K562 (cell line): ENCODE data around the gene IFI16. TPM values are rescaled to one million over a fixed set of nuclear protein-coding genes. Genes with fewer than 3 reads are reported as not detected.

Experiments used
- ATAC-seq: fragments of 200-7000 bp; cut with Tn5 transposase; 3 replicates; pipeline ENCODE4 v1.9.1; 2020; ENCODE audit warnings: moderate library complexity
- BruUV-seq: library from RNA; stranded (reverse); fragments of 400-500 nt; replicated peaks from 2 replicates; lab custom pipeline; 2021; lab: Mats Ljungman, UMichigan
- CTCF ChIA-PET: fragments of 300-600 bp; formaldehyde crosslinking; extraction: SDS; loops from one replicate; lab custom pipeline; 2021; ENCODE audit warnings: low intra/inter-chr PET ratio; lab: Yijun Ruan, JAX
- POLR2A ChIA-PET: fragments of 300-600, 350-650 bp; sonication (Branson Sonifier 250); formaldehyde crosslinking; extraction: SDS; loops from one replicate; lab custom pipeline; 2021; ENCODE audit warnings: antibody characterized with exemption, inconsistent platforms; lab: Yijun Ruan, JAX
- DNase-seq, 4 experiments: peaks; one replicate each; pipeline versions ENCODE4 v3.0.0 to v3.0.0-alpha.2; 2011 to 2018; ENCODE audit warnings: low spot score in 3 of 4, mixed read lengths in 3 of 4; ENCODE audit errors: extremely low read depth in 1 of 4
- FAIRE-seq: peaks from 2 replicates; lab custom pipeline; 2011; peaks lifted over from hg19 to GRCh38; lab: Jason Lieb, UNC
- H2AFZ ChIP-seq: 2 replicates; pipeline ENCODE4 v1.6.0; 2011; ENCODE audit warnings: low read depth, low read length, control low read depth, inconsistent platforms
- H3K27ac ChIP-seq: fragments of 200-600 bp; 3 replicates; pipeline ENCODE4 v1.8.0; 2011; ENCODE audit warnings: low read depth, mild to moderate bottlenecking, control low read depth, inconsistent platforms, low read length, moderate library complexity, mixed read lengths; ENCODE audit errors: extremely low read depth
- H3K27me3 ChIP-seq, 2 experiments: fragments of 300-600 bp in 1 of 2; 2 replicates in 1 of 2; 3 replicates in 1 of 2; pipeline versions ENCODE4 v1.6.0 to v1.8.0; 2011; ENCODE audit warnings: inconsistent platforms in 2 of 2, low read length in 2 of 2, mild to moderate bottlenecking in 1 of 2, mixed read lengths in 1 of 2, moderate library complexity in 1 of 2; ENCODE audit not compliant: control insufficient read depth in 2 of 2, insufficient read depth in 2 of 2
- H3K36me3 ChIP-seq: fragments of 300-600 bp; 3 replicates; pipeline ENCODE4 v1.8.0; 2011; ENCODE audit warnings: mild to moderate bottlenecking, low read length, inconsistent platforms; ENCODE audit not compliant: control insufficient read depth, insufficient read depth
- H3K4me1 ChIP-seq, 2 experiments: fragments of 200-600 bp in 1 of 2; replicated peaks in 1 of 2; 2 replicates in 1 of 2; 3 replicates in 1 of 2; pipeline versions ENCODE4 v1.5.1 to v1.8.0; 2011; ENCODE audit warnings: inconsistent platforms in 2 of 2, low read length in 2 of 2, mild to moderate bottlenecking in 1 of 2, mixed read lengths in 1 of 2, moderate library complexity in 1 of 2; ENCODE audit not compliant: control insufficient read depth in 2 of 2, insufficient read depth in 2 of 2
- H3K4me2 ChIP-seq: 2 replicates; pipeline ENCODE4 v1.6.1; 2011; ENCODE audit warnings: low read length, control low read depth, inconsistent platforms, mixed read lengths; ENCODE audit not compliant: insufficient read depth
- H3K4me3 ChIP-seq: fragments of 200-600 bp; sonication (generic), shearing (Covaris generic); 2 replicates; pipeline ENCODE4 v1.5.1; 2016; ENCODE audit warnings: control low read depth, inconsistent platforms
- H3K79me2 ChIP-seq: fragments of 200-600 bp; 3 replicates; pipeline ENCODE4 v1.8.0; 2011; ENCODE audit warnings: low read length, inconsistent platforms; ENCODE audit not compliant: control insufficient read depth, insufficient read depth
- H3K9ac ChIP-seq, 2 experiments: 2 replicates each; pipeline versions ENCODE4 v1.6.0 to v1.6.1; 2011; ENCODE audit warnings: low read depth in 2 of 2, low read length in 2 of 2, control low read depth in 1 of 2, inconsistent platforms in 1 of 2, mild to moderate bottlenecking in 1 of 2, mixed read lengths in 1 of 2; ENCODE audit not compliant: insufficient read depth in 1 of 2
- H3K9me1 ChIP-seq: one replicate; pipeline ENCODE4 v1.6.0; 2011; ENCODE audit warnings: inconsistent platforms, mild to moderate bottlenecking, low read length, moderate library complexity; ENCODE audit not compliant: control insufficient read depth, insufficient read depth
- H3K9me3 ChIP-seq: replicated peaks from 2 replicates; pipeline ENCODE4 v1.5.1; 2011; ENCODE audit warnings: low read depth, low read length, inconsistent platforms; ENCODE audit not compliant: control insufficient read depth, insufficient read depth
- H4K20me1 ChIP-seq: replicated peaks from 2 replicates; pipeline ENCODE4 v1.6.1; 2011; ENCODE audit warnings: low read length, inconsistent platforms, mixed read lengths; ENCODE audit not compliant: control insufficient read depth, insufficient read depth
- BCOR ChIP-seq: fragments of 450-650 bp; IDR thresholded peaks from 2 replicates; pipeline ENCODE4 v1.6.1; 2016
- CBX1 ChIP-seq: sonication (generic); IDR thresholded peaks from 2 replicates; pipeline ENCODE4 v1.6.1; 2016; ENCODE audit warnings: antibody characterized with exemption, low read depth, mild to moderate bottlenecking
- CEBPB ChIP-seq: fragments of 450-650 bp; IDR thresholded peaks from 2 replicates; pipeline ENCODE4 v1.6.1; 2016; ENCODE audit warnings: missing genetic modification characterization, missing compliant biosample characterization
- ELF4 ChIP-seq: fragments of 450-650 bp; formaldehyde crosslinking; IDR thresholded peaks from 2 replicates; pipeline ENCODE4 v1.4.0; 2022; ENCODE audit warnings: missing genetic modification characterization
- ETS2 ChIP-seq: IDR thresholded peaks from 2 replicates; pipeline ENCODE4 v1.6.1; 2016; ENCODE audit warnings: borderline replicate concordance, missing genetic modification characterization, mild to moderate bottlenecking, moderate library complexity, missing compliant biosample characterization; ENCODE audit not compliant: poor library complexity, severe bottlenecking
- EZH2 ChIP-seq: IDR thresholded peaks from 2 replicates; pipeline ENCODE4 v1.6.1; 2012; ENCODE audit warnings: low read depth, mild to moderate bottlenecking, inconsistent platforms, low read length, borderline replicate concordance
- FOSL1 ChIP-seq: fragments of 200-800 bp; sonication (Bioruptor generic); conservative IDR thresholded peaks from 2 replicates; pipeline ENCODE4 v1.6.1; 2016; ENCODE audit warnings: missing genetic modification characterization, missing compliant biosample characterization
- GATAD2A ChIP-seq: fragments of 450-650 bp; IDR thresholded peaks from 2 replicates; pipeline ENCODE4 v1.6.1; 2017
- HDAC6 ChIP-seq: IDR thresholded peaks from 2 replicates; pipeline ENCODE4 v1.6.1; 2012; ENCODE audit warnings: low read depth, mild to moderate bottlenecking, control low read depth, inconsistent platforms, low read length, moderate library complexity
- JUNB ChIP-seq: fragments of 450-650 bp; formaldehyde crosslinking; conservative IDR thresholded peaks from 2 replicates; pipeline ENCODE4 v1.4.0; 2020; ENCODE audit warnings: mild to moderate bottlenecking
- NBN ChIP-seq: fragments of 450-650 bp; IDR thresholded peaks from 2 replicates; pipeline ENCODE4 v1.6.1; 2016; ENCODE audit warnings: low read depth, mild to moderate bottlenecking
- TARDBP ChIP-seq: fragments of 450-650 bp; IDR thresholded peaks from 2 replicates; pipeline ENCODE4 v1.6.1; 2016
- ZNF134 ChIP-seq: fragments of 250-450 bp; sonication (Bioruptor Pico); conservative IDR thresholded peaks from 2 replicates; pipeline ENCODE4 v1.4.0; 2020
- ZNF239 ChIP-seq: fragments of 250-450 bp; sonication (Bioruptor Pico); IDR thresholded peaks from 2 replicates; pipeline ENCODE4 v1.4.0; 2020; ENCODE audit warnings: mild to moderate bottlenecking
- ZNF79 ChIP-seq: fragments of 250-450 bp; sonication (Bioruptor Pico); IDR thresholded peaks from 2 replicates; pipeline ENCODE4 v1.4.0; 2020; ENCODE audit warnings: low read depth, mild to moderate bottlenecking, moderate library complexity
- ZZZ3 ChIP-seq: fragments of 450-650 bp; IDR thresholded peaks from 2 replicates; pipeline ENCODE4 v1.6.1; 2016; ENCODE audit warnings: antibody characterized with exemption, mild to moderate bottlenecking, moderate library complexity
- WGBS: fragments of 100-300 bp; shearing (Covaris generic); methylation state at CpG from one replicate; pipeline ENCODE4 v1.1.6; 2016; ENCODE audit warnings: low coverage, mixed read lengths; ENCODE audit not compliant: insufficient coverage; ENCODE audit errors: missing lambda C conversion rate; 5-methylcytosine and 5-hydroxymethylcytosine counted together
- in situ Hi-C: fragments of 300-500 bp; cut with MboI; formaldehyde crosslinking; loops from 4 replicates; pipeline ENCODE4 v1.15.0; 2018; ENCODE audit warnings: inconsistent platforms, mixed read lengths
- intact Hi-C: fragments of 100-400 bp; cut with micrococcal nuclease; formaldehyde crosslinking; loops from 2 replicates; pipeline ENCODE4 v1.14.2; 2022
- polyA plus RNA-seq, 8 experiments: library from polyadenylated mRNA; depleted of rRNA in 4 of 8; stranded (reverse) in 5 of 8; unstranded in 3 of 8; fragments of >200 nt; fragmentation: Nextera tagmentation in 2 of 8; fragmentation: Illumina TruSeq in 1 of 8; extraction: Ambion mirVana in 2 of 8; extraction: Trizol in 1 of 8; gene quantifications; 2 replicates each; pipeline versions ENCODE4 v1.2.1 to v1.2.3, GENCODE V29; 2011 to 2014; ENCODE audit warnings: inconsistent platforms in 1 of 8, missing spikeins in 1 of 8
- total RNA-seq, 7 experiments: library from RNA; depleted of rRNA in 6 of 7; stranded (reverse); fragments of >200 nt in 6 of 7; fragmentation: Illumina TruSeq in 2 of 7; extraction: Trizol in 2 of 7; gene quantifications; 2 replicates each; pipeline versions ENCODE4 v1.2.1 to v1.2.3, GENCODE V29; 2011 to 2021; ENCODE audit warnings: low replicate concordance in 1 of 7
- TF ChIP-seq, protein P1 (sequence below), 2 experiments: fragments of 450-650 bp in 1 of 2; sonication (generic) in 1 of 2; formaldehyde crosslinking in 1 of 2; IDR thresholded peaks in 1 of 2; conservative IDR thresholded peaks in 1 of 2; 2 replicates each; pipeline versions ENCODE4 v1.6.1 to v1.8.1; 2016 to 2023; ENCODE audit warnings: mild to moderate bottlenecking in 2 of 2, moderate library complexity in 2 of 2, inconsistent platforms in 1 of 2, missing genetic modification reagents in 1 of 2

The IFI16 gene
- total and polyA plus RNA-seq, 9 of the 15 experiments (the other 6 are each of a cell fraction or from before 2014, with no cell fraction given), result 0.70 to 2.8 (median 1.6) TPM

DNA sequence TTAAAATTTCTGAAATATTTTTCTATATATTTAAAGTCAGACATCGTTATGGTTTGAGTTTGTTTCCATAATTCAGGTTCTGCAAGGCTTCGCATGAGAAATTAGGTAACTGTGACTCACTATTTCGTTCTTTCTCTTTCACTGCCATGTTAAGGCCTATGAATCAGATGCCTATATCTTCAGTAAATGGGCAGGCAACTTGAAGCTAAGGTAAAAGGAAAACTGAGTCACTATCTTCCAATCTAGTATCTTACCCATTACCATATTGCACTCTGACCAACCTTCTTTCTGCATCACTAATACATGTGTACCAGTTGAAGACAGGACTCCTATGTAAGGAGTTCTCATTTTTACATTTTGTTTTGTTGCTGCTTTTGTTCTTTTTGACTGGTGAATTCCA lies 40.5 kb upstream of the IFI16 start (continued):
- no peak for TF ChIP-seq ZZZ3
- no peak for TF ChIP-seq ELF4 (CRISPR knock-in tag)
- no peak for TF ChIP-seq EZH2
- TF ChIP-seq GATAD2A, result no peak
- no peak for TF ChIP-seq CEBPB (tag)
- no peak for TF ChIP-seq CBX1
- no peak for TF ChIP-seq ZNF239 (CRISPR knock-in tag)
- no peak for TF ChIP-seq TARDBP
- no peak for TF ChIP-seq NBN
- no peak for TF ChIP-seq BCOR
- TF ChIP-seq HDAC6, result no peak
- TF ChIP-seq ETS2 (tag), result no peak

DNA sequence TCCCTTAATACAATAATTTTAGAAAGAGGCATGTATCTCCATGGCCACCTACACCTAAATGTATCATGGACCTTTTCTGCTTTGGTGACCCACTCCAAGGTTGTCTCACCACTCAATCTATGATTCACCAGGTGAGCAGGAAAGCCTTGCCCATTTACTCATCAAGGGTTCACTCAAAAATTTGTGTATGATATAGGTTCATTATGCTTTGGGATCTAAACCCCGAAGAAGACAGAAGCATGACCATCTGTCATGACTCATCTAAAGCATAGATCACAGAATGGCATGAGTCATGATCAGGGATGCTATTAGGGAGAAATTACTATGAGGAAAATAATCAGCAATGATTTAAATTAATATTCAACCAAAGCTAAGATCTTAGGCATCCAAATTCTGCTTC lies 39.9 kb upstream of the IFI16 start:
- Histone ChIP-seq H3K4me2 (no peak overlapping the region), H3K9ac (no peak overlapping the region), H3K27ac (no peak overlapping the region), H3K9me3 (no peaks in the 10 kb centered on the region), H3K27me3 (no peaks in the 10 kb centered on the region), H3K79me2 (no peaks in the 10 kb centered on the region), H3K36me3 (no peaks in the 10 kb centered on the region), H4K20me1 (no peaks in the 10 kb centered on the region), H3K9me1 (no peaks in the 10 kb centered on the region), H3K4me3 (no peak overlapping the region), H3K4me1 (no peaks in the 10 kb centered on the region), H2AFZ (no peak overlapping the region)
- BruUV-seq, result no TSS peak
- ChIA-PET CTCF (no interaction called here), POLR2A (no interaction called here)
- no peak for ATAC-seq
- intact Hi-C loops (no loop called here), in situ Hi-C loops (no loop called here)
- no peak for FAIRE-seq
- WGBS, result 0% methylated on average over 1 of the region's 1 CpG
- DNase-seq, result no peak
- TF ChIP-seq FOSL1 (tag) (peak; percentile 64), JUNB (CRISPR knock-in tag) (0 out of 2 replicates have a peak, but pooled peaks have one; percentile 62), ZNF79 (CRISPR knock-in tag) (no peak), ZNF134 (no peak)
- TF ChIP-seq, protein P1, sequence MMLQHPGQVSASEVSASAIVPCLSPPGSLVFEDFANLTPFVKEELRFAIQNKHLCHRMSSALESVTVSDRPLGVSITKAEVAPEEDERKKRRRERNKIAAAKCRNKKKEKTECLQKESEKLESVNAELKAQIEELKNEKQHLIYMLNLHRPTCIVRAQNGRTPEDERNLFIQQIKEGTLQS (IDR thresholded peaks at IDR 0.05), result peak; percentile 39; the same call in 1 of the 2 replicates
- TF ChIP-seq, protein P1 (CRISPR knock-in tag; conservative IDR thresholded peaks at IDR 0.05), result no peak
- TF ChIP-seq, all 486 proteins: peak for 3
